ENCODE results near the gene MTCL3.
A peak's percentile ranks its signal among the peaks of the same experiment; 100 is the strongest.

MTCL3 gene

DNA sequence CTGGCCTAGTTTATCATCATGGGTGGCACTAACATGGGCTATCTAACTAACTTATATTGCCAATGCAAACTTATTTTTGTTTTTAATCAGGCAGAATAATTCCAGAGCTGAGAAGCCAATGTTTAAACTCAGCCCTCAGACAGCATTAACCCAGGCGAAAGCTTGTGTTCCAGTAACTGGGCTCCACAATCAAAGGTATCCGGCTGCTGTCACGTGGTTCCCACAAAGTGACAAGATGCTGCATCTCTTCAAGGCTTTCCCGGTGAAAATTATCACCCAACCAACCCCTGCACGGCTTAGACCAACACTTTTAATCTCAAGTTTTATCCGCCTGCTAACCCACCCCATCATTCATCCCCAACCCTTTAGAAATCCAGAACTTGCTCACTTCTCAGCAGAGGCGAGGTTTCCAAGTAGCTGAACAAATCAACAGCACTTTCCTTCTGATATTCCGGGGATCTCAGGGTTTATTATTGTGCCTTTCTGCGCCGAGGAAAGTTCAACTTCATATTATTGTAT lies 885 bp downstream of the MTCL3 start:
- Mint-ChIP-seq H3K4me3 (peak overlapping the region; percentile 83), H3K27ac (no peak overlapping the region), H3K4me1 (peaks cover 54% of the 10 kb centered on the region), H3K36me3 (ENCODE audit: low read depth) (no peaks in the 10 kb centered on the region), H3K9me3 (no peaks in the 10 kb centered on the region), H3K27me3 (ENCODE audit: low read depth, poor library complexity) (peaks cover 40% of the 10 kb centered on the region)
- TF ChIP-seq, protein P1, sequence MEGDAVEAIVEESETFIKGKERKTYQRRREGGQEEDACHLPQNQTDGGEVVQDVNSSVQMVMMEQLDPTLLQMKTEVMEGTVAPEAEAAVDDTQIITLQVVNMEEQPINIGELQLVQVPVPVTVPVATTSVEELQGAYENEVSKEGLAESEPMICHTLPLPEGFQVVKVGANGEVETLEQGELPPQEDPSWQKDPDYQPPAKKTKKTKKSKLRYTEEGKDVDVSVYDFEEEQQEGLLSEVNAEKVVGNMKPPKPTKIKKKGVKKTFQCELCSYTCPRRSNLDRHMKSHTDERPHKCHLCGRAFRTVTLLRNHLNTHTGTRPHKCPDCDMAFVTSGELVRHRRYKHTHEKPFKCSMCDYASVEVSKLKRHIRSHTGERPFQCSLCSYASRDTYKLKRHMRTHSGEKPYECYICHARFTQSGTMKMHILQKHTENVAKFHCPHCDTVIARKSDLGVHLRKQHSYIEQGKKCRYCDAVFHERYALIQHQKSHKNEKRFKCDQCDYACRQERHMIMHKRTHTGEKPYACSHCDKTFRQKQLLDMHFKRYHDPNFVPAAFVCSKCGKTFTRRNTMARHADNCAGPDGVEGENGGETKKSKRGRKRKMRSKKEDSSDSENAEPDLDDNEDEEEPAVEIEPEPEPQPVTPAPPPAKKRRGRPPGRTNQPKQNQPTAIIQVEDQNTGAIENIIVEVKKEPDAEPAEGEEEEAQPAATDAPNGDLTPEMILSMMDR (IDR thresholded peaks at IDR 0.05), result no peak
- no peak for DNase-seq

DNA sequence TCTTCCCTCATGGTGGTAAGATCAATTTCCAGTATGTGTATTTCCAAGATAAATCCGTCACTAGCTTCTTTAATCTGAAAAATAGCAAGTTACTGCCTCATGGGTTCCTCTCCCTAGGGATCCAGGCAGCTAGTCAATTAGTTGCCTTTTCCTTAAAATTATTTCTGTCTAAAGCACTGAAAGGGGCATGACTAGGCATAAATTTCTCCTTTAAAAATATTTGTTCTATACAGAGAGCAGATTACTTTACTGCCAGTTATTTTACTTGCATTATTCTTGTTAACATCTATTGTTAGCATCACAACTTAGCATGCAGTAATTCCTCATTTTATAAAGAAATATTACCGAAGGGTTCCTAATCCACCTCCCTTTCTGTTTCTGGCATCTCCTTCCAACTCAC lies 1.4 kb downstream of the MTCL3 start:
- Mint-ChIP-seq H3K36me3 (ENCODE audit: low read depth) (no peaks in the 10 kb centered on the region), H3K27me3 (ENCODE audit: low read depth, poor library complexity) (peaks cover 40% of the 10 kb centered on the region), H3K4me3 (peak overlapping the region; percentile 83), H3K4me1 (peaks cover 54% of the 10 kb centered on the region), H3K9me3 (no peaks in the 10 kb centered on the region), H3K27ac (no peak overlapping the region)
- no peak for DNase-seq
- TF ChIP-seq, protein P1 (IDR thresholded peaks at IDR 0.05), result no peak

GRCh38 chr6:127516662-127517273 lies 2.4 kb downstream of the MTCL3 start:
- Mint-ChIP-seq H3K4me3 (peak overlapping the region; percentile 84), H3K27ac (no peak overlapping the region), H3K27me3 (ENCODE audit: low read depth, poor library complexity) (peaks cover 40% of the 10 kb centered on the region), H3K4me1 (peaks cover 54% of the 10 kb centered on the region), H3K9me3 (no peaks in the 10 kb centered on the region), H3K36me3 (ENCODE audit: low read depth) (no peaks in the 10 kb centered on the region)
- DNase-seq, result peak; percentile 57
- TF ChIP-seq, protein P1 (IDR thresholded peaks at IDR 0.05), result peak; percentile 71

GRCh38 chr6:127515794-127516661 lies 3.1 kb downstream of the MTCL3 start:
- Mint-ChIP-seq H3K27me3 (ENCODE audit: low read depth, poor library complexity) (peaks cover 40% of the 10 kb centered on the region), H3K36me3 (ENCODE audit: low read depth) (no peaks in the 10 kb centered on the region), H3K4me1 (peaks cover 54% of the 10 kb centered on the region), H3K9me3 (no peaks in the 10 kb centered on the region), H3K27ac (no peak overlapping the region), H3K4me3 (peak overlapping the region; percentile 85)
- DNase-seq, result peak; percentile 89
- TF ChIP-seq, protein P1 (IDR thresholded peaks at IDR 0.05), result no peak

GRCh38 chr6:127515234-127515793 lies 3.8 kb downstream of the MTCL3 start:
- DNase-seq, result peak; percentile 56
- H3K27me3 Mint-ChIP-seq (ENCODE audit: low read depth, poor library complexity), result peaks cover 40% of the 10 kb centered on the region

More at GRCh38 chr6:127515234-127515793, 3.8 kb downstream of the MTCL3 start:
- H3K4me3 Mint-ChIP-seq, result peak overlapping the region; percentile 85
- TF ChIP-seq, protein P1 (IDR thresholded peaks at IDR 0.05), result no peak
- no peaks in the 10 kb centered on the region for H3K9me3 Mint-ChIP-seq
- H3K27ac Mint-ChIP-seq, result no peak overlapping the region
- peaks cover 6% of the 10 kb centered on the region for H3K36me3 Mint-ChIP-seq (ENCODE audit: low read depth)
- H3K4me1 Mint-ChIP-seq, result peaks cover 54% of the 10 kb centered on the region
